ENCODE results near the gene IDH3A.
A peak's percentile ranks its signal among the peaks of the same experiment; 100 is the strongest.

Gene IDH3A

DNA sequence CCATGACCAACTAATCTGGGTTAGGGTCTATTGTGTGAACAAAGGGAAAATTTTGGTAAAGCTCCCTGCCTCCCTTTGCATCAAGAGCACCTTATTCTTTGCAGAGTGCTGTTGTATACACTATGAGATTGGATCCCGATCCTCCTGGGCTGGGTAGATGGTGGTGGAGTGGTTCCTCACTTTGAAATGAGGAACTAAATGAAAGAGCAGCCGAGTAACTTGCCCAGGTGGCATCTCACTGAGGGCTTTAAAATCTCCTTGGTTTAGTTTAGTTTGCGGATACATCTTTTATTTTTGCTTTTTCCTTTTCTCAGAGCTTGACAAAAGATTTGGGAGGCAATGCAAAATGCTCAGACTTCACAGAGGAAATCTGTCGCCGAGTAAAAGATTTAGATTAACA, 19.4 kb downstream of the IDH3A start:
- no peak for DNase-seq

DNA sequence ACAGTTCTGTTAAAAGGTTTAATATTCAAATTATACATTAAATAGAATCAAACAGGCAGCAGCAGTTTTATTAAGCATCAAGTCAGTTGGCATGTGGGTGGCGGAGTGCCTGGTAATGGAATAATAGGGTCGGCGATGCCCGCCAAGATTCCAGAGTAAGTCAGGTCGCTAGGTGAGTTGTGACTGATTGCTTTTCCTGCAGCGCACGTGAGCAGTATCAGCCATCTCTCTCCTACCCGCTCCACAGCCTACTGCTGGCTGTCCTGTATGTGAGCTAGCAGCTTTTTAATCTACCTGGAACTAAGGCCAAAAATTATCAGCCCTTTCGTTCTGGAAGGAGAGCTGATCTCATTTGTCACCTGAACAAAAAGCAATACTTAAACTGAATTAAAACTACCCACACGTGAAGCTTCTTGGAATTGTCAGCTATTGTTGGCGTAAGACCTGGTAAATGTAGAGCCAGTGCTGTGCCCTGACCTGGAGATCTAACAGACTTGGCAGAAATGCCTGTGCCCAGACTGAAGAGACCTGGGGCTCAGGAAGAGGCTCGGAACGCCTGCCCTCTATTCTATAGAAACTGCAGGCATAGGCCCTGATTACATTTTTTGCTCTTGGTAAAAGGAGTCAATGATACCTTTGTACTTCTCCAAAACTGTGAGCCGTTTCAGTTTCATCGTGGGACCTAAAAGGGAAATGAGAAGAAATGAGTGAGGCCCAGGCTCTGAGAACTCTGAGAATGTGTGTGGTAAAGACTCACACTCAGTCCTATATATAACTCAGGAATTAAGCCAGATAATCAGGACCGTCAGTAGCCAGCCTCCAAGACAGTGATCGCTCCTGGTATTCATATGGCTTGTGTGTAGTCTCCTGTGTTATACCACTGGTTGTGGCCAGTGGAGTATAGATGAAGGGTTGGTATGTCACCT, 21.9 kb downstream of the IDH3A start:
- peak in 1 of 2 donors; percentile 26 for DNase-seq

DNA sequence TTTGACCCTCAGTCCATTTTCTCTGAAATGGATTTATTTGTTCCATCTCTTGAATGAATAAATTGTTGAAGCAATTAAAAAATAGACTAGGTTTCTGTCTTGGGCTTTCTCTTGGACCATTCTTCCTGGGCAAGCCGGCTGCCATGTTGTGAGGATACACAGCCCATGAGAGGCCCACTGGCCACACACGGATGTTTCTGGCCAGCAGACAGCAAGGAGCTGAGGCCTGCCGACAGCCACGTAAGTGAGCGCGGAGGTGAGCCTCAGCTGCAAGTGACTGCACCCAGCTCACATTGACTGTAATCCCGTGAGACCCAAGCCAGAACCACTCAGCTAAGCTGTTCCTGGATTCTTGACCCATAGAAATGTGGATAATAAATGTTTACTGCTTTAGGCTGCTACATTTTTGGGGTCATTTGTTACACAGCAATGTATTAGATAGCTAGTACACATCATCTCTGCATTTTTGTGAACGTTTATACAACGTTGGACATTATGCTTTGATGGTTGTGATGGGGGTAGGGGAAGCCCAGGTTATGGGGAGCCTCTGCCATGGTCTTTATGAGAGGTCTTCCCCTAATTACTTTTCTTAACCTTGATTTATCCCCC, 22.8 kb downstream of the IDH3A start:
- DNase-seq = no peak

DNA sequence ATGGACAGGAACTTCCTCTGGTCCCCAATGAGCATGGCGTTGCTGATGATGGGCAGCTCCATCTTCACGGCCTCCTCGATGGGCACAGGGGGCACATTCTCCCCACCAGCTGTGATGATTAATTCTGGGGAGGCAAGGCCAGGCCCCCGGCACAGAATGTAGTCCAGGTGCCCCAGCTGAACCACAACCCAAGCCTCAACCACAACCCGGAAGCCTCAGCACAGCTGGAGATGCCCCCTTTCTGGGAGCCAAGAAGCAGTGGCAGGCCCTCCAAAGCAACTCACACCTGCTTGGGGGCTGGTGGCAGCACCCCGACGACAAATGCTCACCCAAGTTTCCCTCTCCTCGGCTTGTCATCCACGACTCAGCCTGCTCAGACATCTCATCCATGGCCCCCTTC, 25.2 kb downstream of the IDH3A start:
- peak in 1 of 2 donors; percentile 24 for DNase-seq

DNA sequence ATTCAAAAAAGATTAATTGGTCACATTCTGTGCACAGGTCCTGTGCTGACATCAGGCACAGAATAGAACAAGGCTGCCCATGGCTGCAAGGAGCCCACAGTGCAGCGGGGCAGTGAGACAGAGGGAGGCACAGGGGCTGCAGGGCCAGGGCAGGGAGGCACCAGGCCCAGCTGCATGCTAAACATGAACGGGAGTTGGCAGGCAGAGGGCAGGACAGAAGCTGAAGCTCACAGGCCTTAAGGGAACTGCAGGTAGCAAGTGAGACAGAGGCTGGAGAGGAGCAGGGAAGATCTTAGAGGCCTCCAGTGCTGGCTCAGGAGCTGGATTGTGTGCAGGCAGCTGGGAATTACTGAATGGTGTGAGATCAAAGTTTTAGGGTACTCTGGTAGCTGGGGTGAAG, 26.2 kb downstream of the IDH3A start:
- DNase-seq = no peak

GRCh38 chr15:78177447-78177873, 28.3 kb downstream of the IDH3A start:
- peak in 1 of 2 donors; percentile 31 for DNase-seq

DNA sequence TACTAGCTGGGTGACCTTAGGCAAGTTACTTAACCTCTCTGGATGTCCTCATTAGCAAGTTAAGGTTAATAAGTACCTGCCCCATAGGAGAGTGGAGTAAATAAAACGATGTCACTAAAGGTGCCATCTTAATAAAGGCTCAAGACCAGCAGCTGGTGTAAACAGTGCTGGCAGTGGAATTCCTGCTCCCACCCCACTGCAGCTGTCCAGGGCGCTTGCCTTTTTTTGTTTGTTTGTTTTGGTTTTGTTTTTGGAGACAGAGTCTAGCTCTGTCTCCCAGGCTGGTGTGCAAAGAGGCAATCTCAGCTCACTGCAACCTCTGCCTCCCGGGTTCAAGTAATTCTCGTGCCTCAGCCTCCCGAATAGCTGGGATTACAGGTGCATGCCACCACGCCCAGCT, 28.9 kb downstream of the IDH3A start:
- DNase-seq = no peak

- no peak for DNase-seq
These were observed 30.2 kb downstream of the IDH3A start for GRCh38 chr15:78179286-78179840.

DNA sequence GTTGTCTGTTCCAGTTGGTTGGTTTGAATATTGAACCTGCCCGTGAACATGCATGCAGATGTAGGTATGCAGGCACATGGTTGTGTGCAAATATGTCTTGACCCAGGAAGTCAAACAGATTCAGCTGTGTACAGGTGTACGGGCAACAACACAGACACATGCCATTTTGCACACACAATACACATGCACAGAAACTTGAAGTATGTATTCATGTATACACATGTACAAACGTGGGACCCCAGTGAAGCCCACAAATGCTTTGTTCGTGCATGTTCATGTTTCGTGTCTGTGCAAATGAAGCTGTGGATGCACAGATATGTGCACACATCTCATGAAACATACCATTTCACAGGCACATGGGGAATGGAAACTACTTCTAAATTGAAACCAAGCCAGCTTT, 30.7 kb downstream of the IDH3A start:
- no peak for DNase-seq

DNA sequence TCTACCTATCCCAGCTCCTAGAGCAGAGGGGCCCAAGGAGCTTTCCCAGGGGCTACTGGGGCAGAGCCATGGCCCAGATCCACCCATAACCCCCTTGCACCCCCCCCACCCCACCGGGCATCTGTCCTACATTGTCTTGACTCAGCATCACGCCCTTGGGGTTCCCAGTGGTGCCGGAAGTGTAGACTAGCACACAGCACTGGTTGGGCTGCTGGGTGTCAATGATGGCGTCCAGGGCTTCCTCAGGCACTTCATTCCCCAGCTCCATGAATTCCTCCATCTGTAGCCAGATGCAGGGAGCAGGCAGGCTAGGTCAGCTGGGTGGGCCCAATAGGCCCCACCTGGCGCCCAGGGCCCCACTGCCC, 33.2 kb downstream of the IDH3A start:
- DNase-seq = no peak

DNA sequence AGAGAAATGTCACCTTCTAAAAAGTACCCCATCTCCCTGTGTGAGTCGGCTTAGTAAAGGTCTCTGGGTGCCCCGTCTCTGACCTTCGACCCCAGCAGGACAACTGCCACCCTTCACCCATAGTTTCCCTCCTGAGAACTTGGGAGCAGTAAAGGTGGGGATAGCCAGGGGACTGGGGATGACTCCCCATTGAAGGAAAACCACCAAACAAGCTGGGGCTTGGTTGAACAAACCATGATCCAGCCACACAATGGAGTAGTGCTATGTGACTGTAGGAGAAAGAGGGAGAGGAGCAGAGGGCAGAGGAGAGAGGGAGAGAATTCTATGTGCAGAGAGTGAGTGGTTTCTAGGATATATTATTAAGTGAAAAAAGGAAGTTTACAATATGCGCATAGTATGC, 33.7 kb downstream of the IDH3A start:
- DNase-seq = no peak

DNA sequence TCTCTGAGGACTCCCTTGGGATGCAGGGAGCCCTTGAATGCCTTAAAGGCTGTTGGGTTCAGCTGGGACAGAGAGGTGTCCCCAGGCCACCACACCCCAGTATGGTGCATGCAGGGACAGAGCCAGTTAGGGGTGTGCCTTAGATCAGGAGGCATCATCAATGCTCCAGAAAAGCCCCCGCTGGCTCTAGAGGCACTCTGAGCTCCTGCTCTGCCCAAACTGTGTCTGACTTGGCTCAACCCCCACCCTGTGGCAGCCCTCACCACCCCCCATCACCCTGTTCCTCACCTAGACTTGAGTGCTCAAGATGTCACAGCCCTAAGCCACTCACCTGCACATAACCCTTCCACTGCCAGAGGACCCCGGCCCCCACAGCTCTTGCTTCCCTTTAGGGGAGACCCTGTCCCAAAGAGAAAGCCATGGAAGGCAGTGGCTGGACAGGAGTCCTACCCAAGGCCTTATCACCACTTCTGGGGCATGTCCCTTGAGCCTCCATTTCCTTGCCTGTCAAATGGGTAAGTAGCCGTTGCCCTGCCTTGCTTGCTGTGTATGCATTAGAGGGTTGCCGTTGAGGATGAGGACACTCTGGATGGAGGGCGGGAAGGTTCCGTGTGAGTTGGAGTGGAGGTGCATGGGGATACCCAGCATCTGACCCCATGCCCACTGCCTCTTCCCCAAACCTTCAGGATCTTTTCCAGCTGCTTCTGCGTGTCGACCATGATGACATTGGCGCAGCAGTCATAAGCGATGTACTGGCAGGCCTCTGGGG, 43.8 kb downstream of the IDH3A start:
- DNase-seq = no peak

GRCh38 chr15:78193731-78194567, 44.8 kb downstream of the IDH3A start:
- no peak for DNase-seq

GRCh38 chr15:78194568-78194925, 45.4 kb downstream of the IDH3A start:
- no peak for DNase-seq

DNA sequence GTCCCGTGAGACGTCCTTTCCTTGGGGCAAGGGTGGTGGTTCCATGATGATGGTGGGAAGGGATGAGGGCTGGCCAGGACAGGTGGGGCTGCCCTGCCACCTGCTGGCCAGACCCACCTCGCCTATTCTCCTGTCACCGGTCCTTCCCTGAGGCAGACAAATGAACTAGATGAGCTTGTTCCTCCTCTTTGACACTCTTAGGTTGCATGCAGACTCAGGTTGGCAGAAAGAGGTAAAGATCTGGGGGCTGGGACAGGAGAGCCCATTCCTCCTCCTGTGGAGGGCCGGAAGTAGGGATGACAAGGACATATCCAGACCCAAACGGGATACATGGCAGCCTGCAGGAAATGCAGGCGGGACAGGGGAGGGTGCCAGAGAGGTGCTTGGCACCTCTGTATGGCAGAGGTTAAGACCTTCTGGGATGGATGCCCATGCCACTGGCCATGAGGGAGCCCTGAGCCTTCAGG, 46.6 kb downstream of the IDH3A start:
- peak; percentile 39 to 59 for DNase-seq

GRCh38 chr15:78197632-78198031, 48.5 kb downstream of the IDH3A start:
- no peak for DNase-seq

DNA sequence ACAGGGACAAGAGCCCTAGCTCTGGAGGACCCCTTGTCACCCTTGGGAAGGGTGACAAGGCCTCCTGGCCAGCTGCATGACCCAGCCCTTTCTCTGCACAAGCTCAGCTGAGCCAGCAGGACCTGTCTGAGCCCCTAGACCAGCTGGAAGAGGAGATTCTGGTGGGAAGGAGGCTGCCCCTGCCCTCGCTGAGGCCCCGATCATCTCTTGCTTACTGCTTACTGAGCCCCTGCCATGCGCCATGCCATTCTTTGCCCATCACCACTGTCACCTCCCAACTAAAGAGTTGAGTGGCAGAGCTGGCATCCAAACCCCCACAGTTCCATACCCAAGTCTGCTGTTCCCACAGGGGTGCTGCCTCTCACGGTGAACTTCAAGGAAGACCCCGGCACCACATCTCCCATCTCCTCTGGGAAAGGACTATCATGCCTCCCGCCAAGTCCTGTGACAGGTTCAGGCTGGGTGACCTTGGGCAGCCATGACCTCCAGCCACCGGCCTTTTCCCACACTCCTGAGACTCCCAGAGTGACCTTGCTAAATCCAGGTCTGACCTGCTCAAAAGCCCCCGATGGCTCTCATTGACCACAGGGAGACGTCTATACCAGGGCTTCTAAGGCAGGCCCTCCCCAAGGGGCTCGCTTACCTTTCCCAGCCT, 51.2 kb downstream of the IDH3A start:
- DNase-seq = no peak

DNA sequence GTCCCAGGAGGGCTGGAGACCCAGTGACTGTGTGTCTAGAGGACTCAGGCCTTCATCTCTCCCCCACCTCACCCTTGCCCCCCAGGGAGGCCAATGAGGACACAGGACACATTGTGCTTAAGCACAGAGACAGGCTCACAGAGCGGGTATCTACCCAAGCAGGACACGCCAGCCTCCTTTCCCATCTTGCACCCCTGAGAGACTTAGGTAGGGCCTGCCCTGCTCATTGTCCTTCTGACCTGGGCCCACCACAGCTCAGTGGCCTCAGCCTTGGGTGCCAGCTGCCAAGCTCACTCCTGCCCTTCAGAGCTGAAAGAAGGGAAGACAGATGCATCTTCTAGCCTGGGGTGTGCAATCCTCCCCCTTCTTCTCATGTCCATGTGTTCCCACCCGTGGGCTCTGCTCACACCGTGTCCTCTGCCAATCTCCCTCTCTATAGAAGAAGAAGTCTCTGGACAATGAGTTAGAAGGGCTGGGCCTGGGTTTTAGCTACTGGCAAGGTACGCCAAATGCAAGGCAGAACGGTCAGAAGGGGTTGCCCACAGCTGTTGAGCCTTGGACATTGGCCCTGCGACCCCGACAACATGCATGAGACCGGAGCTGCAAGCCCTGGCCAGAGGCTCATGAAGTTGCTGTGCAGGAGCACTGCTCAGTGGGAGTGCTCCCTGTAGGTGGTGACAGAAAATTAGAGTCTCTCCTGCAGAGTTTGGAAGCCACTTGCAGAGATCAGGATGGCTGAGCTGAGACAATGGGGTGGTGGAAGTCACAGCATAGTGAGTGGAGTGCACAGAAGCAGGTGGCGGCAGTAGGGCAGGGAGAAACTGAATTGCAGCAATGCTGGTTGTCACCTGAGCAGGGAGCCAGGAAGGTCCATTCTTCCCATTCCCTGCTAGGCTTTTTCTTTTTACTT, 52.4 kb downstream of the IDH3A start:
- DNase-seq = no peak

DNA sequence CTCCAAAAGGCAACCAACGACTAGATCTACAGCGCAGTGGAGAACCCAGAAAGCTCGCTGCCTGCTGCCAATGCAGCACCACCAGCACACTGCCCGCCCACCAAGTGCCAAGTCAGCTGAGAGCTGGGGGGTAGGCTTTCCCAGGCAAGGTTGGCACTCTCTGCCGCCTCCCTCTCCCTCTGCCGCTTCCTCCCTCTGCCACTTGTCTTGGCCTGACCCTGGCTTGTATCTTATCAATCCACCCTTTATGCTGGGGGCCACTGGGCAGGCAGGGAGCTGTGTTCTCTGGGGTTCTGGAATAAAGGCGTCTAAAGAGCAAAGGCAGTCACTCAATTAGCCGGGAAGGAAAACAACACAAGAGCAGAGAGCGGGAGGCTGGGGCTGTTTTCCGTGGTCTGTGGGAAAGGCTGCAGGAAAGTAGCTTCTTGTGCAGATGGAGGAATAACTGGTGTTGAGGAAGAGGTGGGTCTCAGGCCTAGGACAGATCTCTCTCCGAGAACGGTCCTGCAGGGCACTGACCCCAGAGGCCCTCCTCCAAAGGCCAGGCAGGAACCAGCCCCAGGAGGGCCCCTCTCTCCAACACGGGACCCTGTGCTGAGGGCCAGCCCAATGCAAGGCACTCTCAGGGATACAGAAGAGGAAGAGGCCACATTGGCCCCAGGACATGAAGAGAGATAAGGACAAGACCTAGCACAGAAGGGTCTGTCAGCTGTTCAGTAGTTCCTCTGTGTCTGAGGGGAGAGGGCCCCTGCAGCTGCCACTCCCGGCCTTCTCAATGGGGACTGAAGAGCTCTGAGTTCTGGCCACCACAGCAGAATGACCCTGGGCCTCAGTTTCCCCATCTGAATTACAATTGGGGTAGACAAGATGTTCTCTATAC, 54.4 kb downstream of the IDH3A start:
- DNase-seq = no peak
